OCI-LY1 (cell line): ENCODE data around the gene DUSP3.

Experiments used
- H2AFZ ChIP-seq: fragments of 200-600 bp; sonication (generic), shearing (Covaris generic); 2 replicates; pipeline ENCODE4 v1.6.0; 2014; ENCODE audit warnings: antibody characterized with exemption, mild to moderate bottlenecking, low read length
- H3F3A ChIP-seq: fragments of 200-600 bp; sonication (generic), shearing (Covaris generic); 2 replicates; pipeline ENCODE4 v1.6.0; 2014; ENCODE audit warnings: mild to moderate bottlenecking, antibody characterized with exemption, low read length, moderate library complexity; ENCODE audit not compliant: insufficient read depth
- H3K27ac ChIP-seq: fragments of 200-600 bp; sonication (generic); 2 replicates; pipeline ENCODE4 v1.5.1; 2014; ENCODE audit warnings: low read length, mixed run types, mild to moderate bottlenecking, low read depth; ENCODE audit not compliant: poor library complexity, severe bottlenecking
- H3K27me3 ChIP-seq: fragments of 200-600 bp; sonication (generic); 2 replicates; pipeline ENCODE4 v1.6.0; 2014; ENCODE audit warnings: antibody characterized with exemption, mild to moderate bottlenecking, low read length, moderate library complexity; ENCODE audit not compliant: insufficient read depth
- H3K36me3 ChIP-seq: fragments of 200-600 bp; sonication (generic); 2 replicates; pipeline ENCODE4 v1.6.1; 2014; ENCODE audit warnings: mild to moderate bottlenecking, antibody characterized with exemption, low read length, moderate library complexity, mixed read lengths; ENCODE audit not compliant: insufficient read depth
- H3K4me1 ChIP-seq: fragments of 200-600 bp; sonication (generic); 2 replicates; pipeline ENCODE4 v1.5.1; 2014; ENCODE audit warnings: mild to moderate bottlenecking, low read length, moderate library complexity; ENCODE audit not compliant: insufficient read depth, severe bottlenecking
- H3K4me2 ChIP-seq: fragments of 200-600 bp; sonication (generic), shearing (Covaris generic); 2 replicates; pipeline ENCODE4 v1.6.1; 2014; ENCODE audit warnings: low read length
- H3K4me3 ChIP-seq: fragments of 200-600 bp; sonication (generic); 2 replicates; pipeline ENCODE4 v1.5.1; 2014; ENCODE audit warnings: low read length, low read depth, mild to moderate bottlenecking, mixed read lengths; ENCODE audit not compliant: poor library complexity, severe bottlenecking
- H3K79me2 ChIP-seq: fragments of 200-600 bp; shearing (Covaris generic); 2 replicates; pipeline ENCODE4 v1.6.1; 2016; ENCODE audit warnings: mixed run types, low read length, mixed read lengths; ENCODE audit not compliant: insufficient read depth
- H3K9ac ChIP-seq: fragments of 200-600 bp; sonication (generic), shearing (Covaris generic); 2 replicates; pipeline ENCODE4 v1.6.1; 2014; ENCODE audit warnings: mild to moderate bottlenecking, low read length, mixed read lengths
- H3K9me2 ChIP-seq: fragments of 200-600 bp; sonication (generic), shearing (Covaris generic); 2 replicates; pipeline ENCODE4 v1.6.1; 2014; ENCODE audit warnings: low read depth, mild to moderate bottlenecking, low read length, mixed read lengths
- H3K9me3 ChIP-seq: fragments of 200-600 bp; shearing (Covaris generic); 2 replicates; pipeline ENCODE4 v1.6.1; 2014; ENCODE audit warnings: low read length, mixed read lengths
- H4K20me1 ChIP-seq: fragments of 200-600 bp; sonication (generic), shearing (Covaris generic); 2 replicates; pipeline ENCODE4 v1.6.0; 2016; ENCODE audit warnings: mild to moderate bottlenecking, low read length; ENCODE audit not compliant: insufficient read depth
- EZH2 ChIP-seq: fragments of 200-600 bp; sonication (generic), shearing (Covaris generic); IDR thresholded peaks from 2 replicates; pipeline ENCODE4 v1.8.0; 2017; ENCODE audit warnings: borderline replicate concordance, mixed run types, mild to moderate bottlenecking, antibody characterized with exemption, low read length, moderate library complexity, mixed read lengths
- TF ChIP-seq, protein P1 (sequence below): fragments of 200-600 bp; sonication (generic), shearing (Covaris generic); IDR thresholded peaks from 2 replicates; pipeline ENCODE4 v1.5.1; 2017; ENCODE audit warnings: mild to moderate bottlenecking, antibody characterized with exemption, low read length, moderate library complexity, mixed read lengths

Gene DUSP3

GRCh38 chr17:43759836-43760235 is 18.9 kb downstream of the DUSP3 start:
- Histone ChIP-seq H3K4me1 (no peaks in the 10 kb centered on the region), H3K9ac (no peak overlapping the region), H3K4me2 (no peak overlapping the region), H4K20me1 (no peaks in the 10 kb centered on the region), H3K9me2 (no peaks in the 10 kb centered on the region), H2AFZ (no peak overlapping the region), H3K27ac (no peak overlapping the region), H3K9me3 (no peaks in the 10 kb centered on the region), H3K4me3 (no peak overlapping the region), H3K79me2 (no peaks in the 10 kb centered on the region), H3K27me3 (peaks cover 4% of the 10 kb centered on the region; the same call in 1 of the 2 replicates), H3K36me3 (no peaks in the 10 kb centered on the region), H3F3A (no peaks in the 10 kb centered on the region)
- TF ChIP-seq EZH2 = no peak

DNA sequence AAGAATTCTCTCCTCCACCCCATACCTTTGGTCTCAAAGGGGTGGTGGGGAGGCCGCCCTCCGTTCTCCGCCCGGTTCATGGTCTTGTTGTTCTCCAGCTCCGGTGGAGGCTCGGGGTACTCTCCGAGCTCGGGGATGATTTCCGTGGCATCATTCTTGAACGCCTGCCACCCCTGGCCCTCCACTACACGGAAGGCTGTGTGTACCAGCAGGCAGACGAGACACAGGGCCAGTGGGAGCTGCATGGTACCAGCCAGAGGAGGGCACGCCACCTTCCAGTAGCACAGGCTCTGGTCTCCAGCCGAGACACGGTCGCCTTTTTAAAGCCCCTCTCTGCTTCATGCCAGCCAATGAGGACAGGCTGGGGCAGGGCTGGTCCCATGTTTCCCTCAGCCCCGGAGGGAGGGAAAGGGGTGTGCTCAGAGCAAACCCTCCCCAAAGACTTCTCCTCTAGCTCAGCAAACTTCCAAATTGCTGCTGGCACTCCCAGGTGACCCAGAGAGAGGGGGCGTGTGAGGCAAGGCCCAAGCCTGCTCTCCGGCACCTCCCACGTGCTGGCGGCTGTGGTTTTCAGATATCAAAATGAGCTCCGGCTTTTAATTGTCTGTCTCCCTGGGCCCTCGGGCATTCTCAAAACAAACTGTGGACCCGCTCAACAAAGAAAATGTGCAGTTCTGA is 20.1 kb downstream of the DUSP3 start, which contains the start of gene SOST:
SOST (minus strand) TSS at position 295 of the 678 bp plus-strand sequence; CDS start at position 245, 50 bp downstream.
- Histone ChIP-seq H3K27ac (no peak within 1 kb of the TSS), H3K4me3 (no peak within 1 kb of the TSS), H3K9me3 (no peaks in the 10 kb centered on the region), H3K36me3 (no peaks in the 10 kb centered on the region), H3K4me2 (no peak within 1 kb of the TSS), H3K4me1 (no peaks in the 10 kb centered on the region), H3K9me2 (no peaks in the 10 kb centered on the region), H2AFZ (no peak within 1 kb of the TSS), H3F3A (no peaks in the 10 kb centered on the region), H3K9ac (no peak within 1 kb of the TSS), H3K79me2 (no peaks in the 10 kb centered on the region), H3K27me3 (peaks cover 9% of the 10 kb centered on the region; the same call in 1 of the 2 replicates), H4K20me1 (no peaks in the 10 kb centered on the region)
- TF ChIP-seq EZH2 = no peak
- TF ChIP-seq, protein P1, sequence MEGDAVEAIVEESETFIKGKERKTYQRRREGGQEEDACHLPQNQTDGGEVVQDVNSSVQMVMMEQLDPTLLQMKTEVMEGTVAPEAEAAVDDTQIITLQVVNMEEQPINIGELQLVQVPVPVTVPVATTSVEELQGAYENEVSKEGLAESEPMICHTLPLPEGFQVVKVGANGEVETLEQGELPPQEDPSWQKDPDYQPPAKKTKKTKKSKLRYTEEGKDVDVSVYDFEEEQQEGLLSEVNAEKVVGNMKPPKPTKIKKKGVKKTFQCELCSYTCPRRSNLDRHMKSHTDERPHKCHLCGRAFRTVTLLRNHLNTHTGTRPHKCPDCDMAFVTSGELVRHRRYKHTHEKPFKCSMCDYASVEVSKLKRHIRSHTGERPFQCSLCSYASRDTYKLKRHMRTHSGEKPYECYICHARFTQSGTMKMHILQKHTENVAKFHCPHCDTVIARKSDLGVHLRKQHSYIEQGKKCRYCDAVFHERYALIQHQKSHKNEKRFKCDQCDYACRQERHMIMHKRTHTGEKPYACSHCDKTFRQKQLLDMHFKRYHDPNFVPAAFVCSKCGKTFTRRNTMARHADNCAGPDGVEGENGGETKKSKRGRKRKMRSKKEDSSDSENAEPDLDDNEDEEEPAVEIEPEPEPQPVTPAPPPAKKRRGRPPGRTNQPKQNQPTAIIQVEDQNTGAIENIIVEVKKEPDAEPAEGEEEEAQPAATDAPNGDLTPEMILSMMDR = no peak

- Histone ChIP-seq H3K4me1 (no peaks in the 10 kb centered on the region), H2AFZ (no peak overlapping the region), H3K4me2 (no peak overlapping the region), H3K9ac (no peak overlapping the region), H3K9me3 (no peaks in the 10 kb centered on the region), H3K9me2 (no peaks in the 10 kb centered on the region), H3K36me3 (no peaks in the 10 kb centered on the region), H3K79me2 (no peaks in the 10 kb centered on the region), H3K27ac (no peak overlapping the region), H4K20me1 (no peaks in the 10 kb centered on the region), H3K4me3 (no peak overlapping the region), H3F3A (no peaks in the 10 kb centered on the region), H3K27me3 (peaks cover 9% of the 10 kb centered on the region; the same call in 1 of the 2 replicates)
- no peak for TF ChIP-seq EZH2
- TF ChIP-seq, protein P1 = no peak
Observed at GRCh38 chr17:43758086-43758485, 20.7 kb downstream of the DUSP3 start.
